ENCODE results near the gene IFNL1.
"Not testable (repeated sequence)": the region's sequence is repeated elsewhere in the genome, so short reads cannot be mapped to it uniquely, and the experiment has no call there.

Gene IFNL1

GRCh38 chr19:39324242-39324842 lies 28.1 kb downstream of the IFNL1 start:
- DNase-seq (ENCODE audit: low spot score): no peak
- in situ Hi-C loops (cut with MboI; ENCODE audit: low sequenced_read_pairs, unreplicated experiment): no loop called here
- TF ChIP-seq, protein P1, sequence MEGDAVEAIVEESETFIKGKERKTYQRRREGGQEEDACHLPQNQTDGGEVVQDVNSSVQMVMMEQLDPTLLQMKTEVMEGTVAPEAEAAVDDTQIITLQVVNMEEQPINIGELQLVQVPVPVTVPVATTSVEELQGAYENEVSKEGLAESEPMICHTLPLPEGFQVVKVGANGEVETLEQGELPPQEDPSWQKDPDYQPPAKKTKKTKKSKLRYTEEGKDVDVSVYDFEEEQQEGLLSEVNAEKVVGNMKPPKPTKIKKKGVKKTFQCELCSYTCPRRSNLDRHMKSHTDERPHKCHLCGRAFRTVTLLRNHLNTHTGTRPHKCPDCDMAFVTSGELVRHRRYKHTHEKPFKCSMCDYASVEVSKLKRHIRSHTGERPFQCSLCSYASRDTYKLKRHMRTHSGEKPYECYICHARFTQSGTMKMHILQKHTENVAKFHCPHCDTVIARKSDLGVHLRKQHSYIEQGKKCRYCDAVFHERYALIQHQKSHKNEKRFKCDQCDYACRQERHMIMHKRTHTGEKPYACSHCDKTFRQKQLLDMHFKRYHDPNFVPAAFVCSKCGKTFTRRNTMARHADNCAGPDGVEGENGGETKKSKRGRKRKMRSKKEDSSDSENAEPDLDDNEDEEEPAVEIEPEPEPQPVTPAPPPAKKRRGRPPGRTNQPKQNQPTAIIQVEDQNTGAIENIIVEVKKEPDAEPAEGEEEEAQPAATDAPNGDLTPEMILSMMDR (IDR thresholded peaks at IDR 0.05; ENCODE audit: borderline replicate concordance, control extremely low read depth, extremely low read depth, insufficient read depth, missing control alignments): no peak

- in situ Hi-C loops (cut with MboI; ENCODE audit: low sequenced_read_pairs, unreplicated experiment): no loop called here
- DNase-seq (ENCODE audit: low spot score): no peak
- TF ChIP-seq, protein P1 (IDR thresholded peaks at IDR 0.05; ENCODE audit: borderline replicate concordance, control extremely low read depth, extremely low read depth, insufficient read depth, missing control alignments): no peak
These were observed 29.8 kb downstream of the IFNL1 start for GRCh38 chr19:39325778-39326665.

DNA sequence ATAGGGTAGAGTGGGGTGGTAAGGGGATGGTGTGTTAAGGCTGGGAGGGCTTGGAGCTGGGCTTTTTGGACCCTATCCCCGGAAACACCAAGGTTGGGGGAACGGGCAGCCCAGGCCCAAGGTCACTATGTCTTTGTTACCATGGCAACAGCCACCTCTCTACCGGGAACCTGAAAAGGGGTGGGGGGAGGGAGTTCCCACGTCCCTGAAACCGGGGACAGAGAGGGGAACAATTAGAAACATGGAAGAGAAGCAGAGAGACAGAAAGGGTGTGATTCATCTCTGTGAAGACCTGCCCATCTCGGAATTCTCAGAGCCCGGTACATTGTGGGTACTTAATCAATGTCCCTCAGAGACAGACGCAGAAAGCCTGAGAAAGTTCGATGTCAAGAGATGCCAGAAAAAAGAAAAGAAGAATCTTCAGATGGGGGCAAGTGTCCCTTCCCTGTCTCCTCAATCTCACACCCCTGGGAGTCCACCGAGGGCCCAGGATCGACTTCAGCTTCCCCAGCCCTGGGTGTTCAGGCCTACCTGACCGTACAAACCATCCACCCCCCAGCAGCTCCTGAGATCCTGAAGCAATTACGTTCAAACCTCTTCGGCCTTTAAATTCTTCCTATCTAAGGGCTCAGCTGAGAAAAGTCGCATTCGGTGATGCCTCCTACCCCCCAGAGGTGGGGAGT lies 31.3 kb downstream of the IFNL1 start:
- DNase-seq (ENCODE audit: low spot score): no peak
- TF ChIP-seq, protein P1 (IDR thresholded peaks at IDR 0.05; ENCODE audit: borderline replicate concordance, control extremely low read depth, extremely low read depth, insufficient read depth, missing control alignments): no peak
- in situ Hi-C loops (cut with MboI; ENCODE audit: low sequenced_read_pairs, unreplicated experiment): no loop called here

GRCh38 chr19:39328046-39328705 lies 32.0 kb downstream of the IFNL1 start:
- DNase-seq (ENCODE audit: low spot score): peak; percentile 78
- TF ChIP-seq, protein P1 (IDR thresholded peaks at IDR 0.05; ENCODE audit: borderline replicate concordance, control extremely low read depth, extremely low read depth, insufficient read depth, missing control alignments): peak; percentile 91
- in situ Hi-C loops (cut with MboI; ENCODE audit: low sequenced_read_pairs, unreplicated experiment): no loop called here

DNA sequence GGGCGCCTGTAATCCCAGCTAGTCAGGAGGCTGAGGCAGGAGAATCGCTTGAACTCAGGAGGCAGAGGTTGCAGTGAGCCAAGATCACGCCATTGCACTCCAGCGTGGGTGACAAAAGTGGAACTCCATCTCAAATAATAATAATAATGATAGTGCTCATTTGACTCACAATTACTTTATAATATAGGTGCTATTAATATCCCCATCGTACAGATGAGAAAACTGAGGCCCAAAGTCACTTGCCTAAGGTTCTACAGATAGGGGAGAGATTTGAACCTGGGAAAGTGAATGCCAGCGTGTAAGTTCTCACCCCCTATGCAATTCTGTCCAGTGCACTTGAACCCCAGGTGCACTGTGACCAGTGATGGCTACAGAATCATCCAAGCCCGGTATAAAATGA lies 33.7 kb downstream of the IFNL1 start:
- TF ChIP-seq, protein P1 (IDR thresholded peaks at IDR 0.05; ENCODE audit: borderline replicate concordance, control extremely low read depth, extremely low read depth, insufficient read depth, missing control alignments): no peak
- DNase-seq (ENCODE audit: low spot score): no peak
- in situ Hi-C loops (cut with MboI; ENCODE audit: low sequenced_read_pairs, unreplicated experiment): loop anchor here (10.0 kb wide), 1 partner anchor 205 kb away; the partner anchor contains the start of gene PAK4

DNA sequence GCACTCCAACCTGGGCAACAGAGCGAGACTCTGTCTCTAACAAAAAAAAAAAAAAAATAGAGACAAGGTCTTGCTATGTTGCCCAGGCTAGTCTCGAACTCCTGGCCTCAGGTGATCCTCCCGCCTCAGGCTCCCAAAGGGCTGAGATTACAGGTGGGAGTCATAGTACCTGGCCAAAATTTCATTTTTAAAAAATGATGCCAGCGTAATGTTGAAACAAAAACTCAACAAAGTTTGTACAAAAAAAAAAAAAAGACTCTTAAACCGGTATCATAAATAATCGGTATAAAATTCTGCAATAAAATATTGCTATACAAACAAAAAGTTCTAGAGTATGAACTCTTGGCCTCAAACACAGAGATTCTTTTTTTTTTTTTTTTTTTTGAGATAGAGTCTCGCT lies 36.1 kb downstream of the IFNL1 start:
- in situ Hi-C loops (cut with MboI; ENCODE audit: low sequenced_read_pairs, unreplicated experiment): loop anchor here (10.0 kb wide), 1 partner anchor 207 kb away; the partner anchor contains the start of gene PAK4
- TF ChIP-seq, protein P1 (IDR thresholded peaks at IDR 0.05; ENCODE audit: borderline replicate concordance, control extremely low read depth, extremely low read depth, insufficient read depth, missing control alignments): no peak

GRCh38 chr19:39332738-39333137 lies 36.5 kb downstream of the IFNL1 start:
- in situ Hi-C loops (cut with MboI; ENCODE audit: low sequenced_read_pairs, unreplicated experiment): loop anchor here (10.0 kb wide), 1 partner anchor 208 kb away; the partner anchor contains the start of gene PAK4
- not testable (repeated sequence) for DNase-seq (ENCODE audit: low spot score)

More for the DNA sequence above, 36.1 kb downstream of the IFNL1 start:
- DNase-seq (ENCODE audit: low spot score): no peak

Measured in GM13976 (cell line).